LNCaP clone FGC (cell line): ENCODE data around the gene COPZ2.
"Not testable (repeated sequence)": the region's sequence is repeated elsewhere in the genome, so short reads cannot be mapped to it uniquely, and the experiment has no call there.

ENCODE experiments used
- DNase-seq: peaks from one replicate; pipeline ENCODE4 v3.0.0-alpha.2; 2011; ENCODE audit warnings: low read depth
- H3K4me3 ChIP-seq: 2 replicates; pipeline ENCODE4 v1.5.1; 2011; ENCODE audit warnings: mild to moderate bottlenecking, low read depth, low read length, control low read depth
- TF ChIP-seq, protein P1 (sequence below): IDR thresholded peaks from 2 replicates; pipeline ENCODE4 v1.5.1; 2012; ENCODE audit warnings: mild to moderate bottlenecking; ENCODE audit not compliant: control insufficient read depth, insufficient read depth; ENCODE audit errors: extremely low read depth

COPZ2 gene

DNA sequence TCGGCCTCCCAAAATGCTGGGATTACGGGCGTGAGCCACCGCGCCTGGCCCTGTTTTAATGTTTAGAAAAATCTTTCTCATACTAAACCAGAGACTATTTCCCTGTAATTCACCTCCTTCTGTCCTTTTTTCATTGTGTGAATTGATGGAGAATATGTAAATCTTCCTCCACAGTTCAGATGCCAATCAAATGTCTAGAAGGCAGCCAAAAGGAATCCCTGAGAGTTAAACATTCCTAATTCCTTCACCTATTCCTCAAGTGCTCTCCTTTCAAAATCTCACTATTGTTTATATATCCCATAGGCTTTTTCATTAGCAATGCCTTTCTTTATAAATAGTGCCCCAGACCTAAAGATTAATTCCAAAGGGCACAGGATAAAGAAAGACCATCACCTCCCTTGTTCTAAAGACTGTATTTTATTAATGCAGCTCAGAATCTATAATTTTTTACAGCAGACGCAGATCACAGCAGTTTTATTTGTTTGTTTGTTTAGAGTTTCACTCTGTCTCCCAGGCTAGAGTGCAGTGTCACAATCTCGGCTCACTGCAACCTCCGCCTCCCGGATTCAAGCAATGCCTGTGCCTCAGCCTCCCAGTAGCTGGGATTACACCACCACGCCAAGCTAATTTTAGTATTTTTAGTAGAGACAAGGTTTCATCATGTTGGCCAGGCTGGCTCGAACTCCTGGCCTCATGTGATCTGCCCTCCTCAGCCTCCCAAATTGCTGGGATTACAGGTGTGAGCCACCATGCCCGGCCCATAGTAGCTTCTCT lies 30.5 kb downstream of the COPZ2 start:
- H3K4me3 ChIP-seq: no peak overlapping the region
- TF ChIP-seq, protein P1, sequence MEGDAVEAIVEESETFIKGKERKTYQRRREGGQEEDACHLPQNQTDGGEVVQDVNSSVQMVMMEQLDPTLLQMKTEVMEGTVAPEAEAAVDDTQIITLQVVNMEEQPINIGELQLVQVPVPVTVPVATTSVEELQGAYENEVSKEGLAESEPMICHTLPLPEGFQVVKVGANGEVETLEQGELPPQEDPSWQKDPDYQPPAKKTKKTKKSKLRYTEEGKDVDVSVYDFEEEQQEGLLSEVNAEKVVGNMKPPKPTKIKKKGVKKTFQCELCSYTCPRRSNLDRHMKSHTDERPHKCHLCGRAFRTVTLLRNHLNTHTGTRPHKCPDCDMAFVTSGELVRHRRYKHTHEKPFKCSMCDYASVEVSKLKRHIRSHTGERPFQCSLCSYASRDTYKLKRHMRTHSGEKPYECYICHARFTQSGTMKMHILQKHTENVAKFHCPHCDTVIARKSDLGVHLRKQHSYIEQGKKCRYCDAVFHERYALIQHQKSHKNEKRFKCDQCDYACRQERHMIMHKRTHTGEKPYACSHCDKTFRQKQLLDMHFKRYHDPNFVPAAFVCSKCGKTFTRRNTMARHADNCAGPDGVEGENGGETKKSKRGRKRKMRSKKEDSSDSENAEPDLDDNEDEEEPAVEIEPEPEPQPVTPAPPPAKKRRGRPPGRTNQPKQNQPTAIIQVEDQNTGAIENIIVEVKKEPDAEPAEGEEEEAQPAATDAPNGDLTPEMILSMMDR: no peak
- DNase-seq: no peak

DNA sequence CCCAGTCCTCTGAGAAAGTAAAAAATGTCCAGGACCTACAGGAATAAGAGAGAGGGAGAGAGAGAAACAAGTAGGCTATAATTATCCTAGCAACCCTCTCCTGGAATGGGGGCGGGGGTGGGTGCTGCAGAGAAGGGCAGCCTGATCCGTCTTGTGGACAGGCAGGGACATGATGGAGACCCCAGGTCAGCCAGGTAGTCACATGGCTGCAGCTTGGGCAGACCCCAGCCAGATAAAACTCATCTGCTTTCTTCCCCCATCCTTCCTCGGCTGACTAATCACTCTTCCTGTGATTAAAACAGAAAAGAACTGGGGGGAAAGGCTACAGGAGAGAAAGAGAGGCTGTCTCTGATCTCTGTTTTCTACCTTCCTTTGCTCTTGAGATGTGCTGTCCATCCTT lies 32.6 kb downstream of the COPZ2 start:
- TF ChIP-seq, protein P1: no peak
- no peak for DNase-seq
- H3K4me3 ChIP-seq: no peak overlapping the region

DNA sequence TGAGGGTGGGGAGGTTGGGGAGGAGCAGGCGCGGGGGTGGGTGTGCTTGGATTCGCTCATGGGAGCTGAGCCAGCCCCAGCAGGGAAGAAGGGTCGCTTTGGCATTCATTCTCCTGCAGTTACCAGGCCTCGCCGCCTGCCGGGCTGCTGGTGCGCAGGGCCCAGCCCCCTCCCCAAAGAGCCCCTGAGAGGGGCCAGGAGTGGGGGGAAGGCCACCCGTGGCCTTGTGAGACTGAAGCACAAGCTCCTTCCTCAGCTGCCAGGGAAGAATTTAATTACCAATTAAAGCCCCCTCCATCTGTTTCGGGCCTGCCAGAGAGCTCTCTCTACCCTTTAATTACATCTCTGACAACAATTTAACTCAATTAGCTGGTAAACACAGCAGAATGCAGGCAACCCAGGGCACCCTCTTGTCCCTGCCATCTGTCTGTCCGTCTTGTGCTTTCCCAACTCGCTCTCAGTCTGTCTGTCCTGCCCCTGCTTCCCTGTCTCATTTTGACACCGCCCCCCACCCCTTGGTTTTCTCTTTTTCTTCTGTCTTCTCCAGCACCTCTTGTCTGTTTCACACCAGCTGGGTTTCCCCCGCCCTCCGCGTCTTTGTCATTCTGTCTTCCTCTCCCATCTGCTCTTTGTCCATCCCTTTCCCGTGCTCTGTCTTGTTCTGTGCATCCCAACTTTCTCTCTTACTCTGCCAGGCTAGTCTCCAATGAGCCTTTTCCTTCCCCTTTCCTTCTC lies 34.0 kb downstream of the COPZ2 start:
- TF ChIP-seq, protein P1: no peak
- DNase-seq: no peak
- H3K4me3 ChIP-seq: no peak overlapping the region

DNA sequence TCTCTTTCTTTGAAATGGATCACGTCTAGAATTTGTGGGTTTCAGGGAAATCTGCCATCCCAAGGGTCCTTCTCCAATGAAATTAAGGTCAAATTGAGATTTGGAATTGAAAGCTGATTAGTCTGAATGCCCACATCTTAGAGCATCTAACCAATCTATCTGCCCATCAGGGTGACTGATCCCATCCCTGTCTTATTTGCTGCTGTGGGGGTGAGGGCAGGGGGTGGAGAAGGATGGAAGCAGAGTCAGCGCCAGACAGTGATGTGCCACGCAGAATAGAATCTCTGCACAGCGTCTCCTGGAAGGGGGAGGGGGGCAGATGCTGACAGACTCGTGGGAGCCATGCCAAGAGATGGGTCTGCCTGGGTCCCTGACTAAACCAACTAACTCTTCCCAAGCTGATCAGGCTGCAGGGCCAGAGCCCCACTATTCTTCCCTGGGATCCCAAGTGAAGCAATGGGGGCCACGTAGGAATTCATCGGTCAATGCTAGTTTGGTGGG lies 34.6 kb downstream of the COPZ2 start:
- no peak for DNase-seq
- H3K4me3 ChIP-seq: no peak overlapping the region
- TF ChIP-seq, protein P1: no peak

DNA sequence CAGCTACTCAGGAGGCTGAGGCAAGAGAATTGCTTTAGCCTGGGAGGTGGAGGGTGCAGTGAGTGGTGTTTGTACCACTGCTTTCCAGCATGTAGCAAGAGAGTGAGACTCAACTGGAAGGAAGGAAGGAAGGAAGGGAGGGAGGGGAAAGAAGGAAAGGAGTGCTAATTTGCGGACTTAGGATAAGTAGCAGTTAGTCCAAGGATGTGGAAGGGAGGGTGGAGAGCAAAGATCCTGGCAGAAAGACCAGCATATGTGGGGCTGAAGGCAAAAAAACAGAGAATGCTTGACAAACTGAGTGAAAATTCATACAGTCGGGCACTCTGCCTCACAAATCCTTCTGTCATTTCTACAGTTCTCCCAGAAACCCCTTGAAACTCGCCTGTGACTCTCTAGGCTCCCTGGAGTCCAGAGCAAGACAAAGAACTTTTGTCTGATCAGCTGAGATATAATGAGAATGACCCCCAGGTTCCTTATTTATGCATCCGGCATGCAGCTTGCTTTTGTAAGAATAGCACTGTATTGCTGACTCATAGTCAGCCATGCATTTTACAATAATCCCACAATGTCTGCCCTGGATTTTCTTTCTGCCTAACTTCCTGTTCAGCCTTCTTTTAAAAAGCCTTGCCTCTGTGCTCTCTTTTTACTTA lies 35.2 kb downstream of the COPZ2 start:
- TF ChIP-seq, protein P1: no peak
- DNase-seq: no peak
- H3K4me3 ChIP-seq: no peak overlapping the region

DNA sequence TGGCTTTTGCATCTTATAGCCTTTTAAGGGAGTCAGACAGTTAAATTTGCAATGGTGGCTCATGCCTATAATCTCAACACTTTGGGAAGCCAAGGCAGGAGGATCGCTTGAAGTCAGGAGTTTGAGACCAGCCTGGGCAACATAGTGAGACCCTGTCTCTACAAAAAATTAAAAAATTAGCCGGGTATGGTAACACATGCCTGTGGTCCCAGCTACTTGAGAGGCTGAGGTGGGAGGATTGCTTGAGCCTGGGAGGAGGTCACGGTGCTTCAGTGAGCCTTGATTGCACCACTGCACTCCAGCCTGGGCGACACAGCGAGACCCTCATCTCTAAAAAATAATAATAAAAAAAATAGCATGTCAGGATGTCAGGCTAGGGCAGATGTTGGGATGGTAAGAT lies 35.9 kb downstream of the COPZ2 start:
- DNase-seq, H3K4me3 ChIP-seq: not testable (repeated sequence)

DNA sequence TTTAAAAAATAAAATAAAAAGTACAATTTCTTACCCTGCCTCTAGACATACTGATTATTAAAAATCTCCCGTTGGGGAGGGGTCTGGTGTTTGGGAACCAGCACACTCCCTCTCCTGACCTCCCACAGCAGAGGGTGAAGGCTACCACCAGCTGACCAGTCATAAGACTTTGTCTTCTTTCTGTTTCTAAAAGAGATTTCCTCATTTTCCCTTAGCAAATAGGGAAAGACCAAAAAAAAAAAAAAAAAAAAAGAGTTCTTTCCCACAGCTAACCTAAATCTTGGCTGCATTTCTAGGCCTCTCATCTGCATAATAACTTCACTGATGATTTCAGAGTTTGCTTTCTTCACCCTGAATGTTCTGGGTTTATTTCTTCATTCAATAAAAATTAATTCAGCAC lies 36.4 kb downstream of the COPZ2 start:
- TF ChIP-seq, protein P1: no peak
- no peak for DNase-seq
- H3K4me3 ChIP-seq: no peak overlapping the region
